Keratinocyte (primary cell): ENCODE results near the gene SPDL1. TPM values are rescaled to one million over a fixed set of nuclear protein-coding genes. Genes with fewer than 3 reads are reported as not detected.

ENCODE experiments used
- DNase-seq: peaks from one replicate; pipeline ENCODE4 v3.0.0-alpha.2; 2011; ENCODE audit warnings: low read depth, missing footprints, low spot score
- FAIRE-seq: peaks from 2 replicates; lab custom pipeline; 2011; peaks lifted over from hg19 to GRCh38; lab: Jason Lieb, UNC
- H2AFZ ChIP-seq: 2 replicates; pipeline ENCODE4 v1.6.0; 2012; ENCODE audit warnings: low read length, control low read depth, inconsistent platforms; ENCODE audit not compliant: control insufficient read depth
- H3K27ac ChIP-seq: 2 replicates; pipeline ENCODE4 v1.5.1; 2011; ENCODE audit warnings: low read length; ENCODE audit not compliant: control insufficient read depth, insufficient read depth
- H3K27me3 ChIP-seq: 3 replicates; pipeline ENCODE4 v1.6.0; 2011; ENCODE audit warnings: low read length; ENCODE audit not compliant: control insufficient read depth, insufficient read depth; ENCODE audit errors: extremely low read depth
- H3K36me3 ChIP-seq, 2 experiments: 2 replicates in 1 of 2; 3 replicates in 1 of 2; pipeline ENCODE4 v1.5.1; 2011; ENCODE audit warnings: low read length in 2 of 2, mild to moderate bottlenecking in 1 of 2; ENCODE audit not compliant: control insufficient read depth in 2 of 2, insufficient read depth in 2 of 2; ENCODE audit errors: extremely low read depth in 1 of 2
- H3K4me1 ChIP-seq: 3 replicates; pipeline ENCODE4 v1.5.1; 2011; ENCODE audit warnings: low read length; ENCODE audit not compliant: control insufficient read depth, insufficient read depth; ENCODE audit errors: extremely low read depth
- H3K4me2 ChIP-seq: 3 replicates; pipeline ENCODE4 v1.6.0; 2011; ENCODE audit warnings: low read depth, low read length; ENCODE audit not compliant: control insufficient read depth, insufficient read depth; ENCODE audit errors: extremely low read depth
- H3K4me3 ChIP-seq, 3 experiments: fragments of 200-600 bp in 1 of 3; sonication (generic) in 1 of 3; 2 replicates in 2 of 3; 3 replicates in 1 of 3; pipeline ENCODE4 v1.5.1; 2011 to 2016; ENCODE audit warnings: low read length in 3 of 3, mild to moderate bottlenecking in 3 of 3, control low read depth in 2 of 3, inconsistent platforms in 1 of 3, low read depth in 1 of 3, mixed read lengths in 1 of 3, mixed run types in 1 of 3, moderate library complexity in 1 of 3; ENCODE audit not compliant: control insufficient read depth in 2 of 3, insufficient read depth in 2 of 3; ENCODE audit errors: extremely low read depth in 1 of 3
- H3K79me2 ChIP-seq: 2 replicates; pipeline ENCODE4 v1.6.0; 2012; ENCODE audit warnings: low read length; ENCODE audit not compliant: control insufficient read depth, insufficient read depth
- H3K9ac ChIP-seq: 3 replicates; pipeline ENCODE4 v1.6.0; 2011; ENCODE audit warnings: low read length; ENCODE audit not compliant: control insufficient read depth, insufficient read depth; ENCODE audit errors: extremely low read depth
- H3K9me1 ChIP-seq: 3 replicates; pipeline ENCODE4 v1.6.0; 2011; ENCODE audit warnings: low read length; ENCODE audit not compliant: control insufficient read depth, insufficient read depth; ENCODE audit errors: extremely low read depth
- H3K9me3 ChIP-seq: 2 replicates; pipeline ENCODE4 v1.5.1; 2012; ENCODE audit warnings: low read depth, low read length; ENCODE audit not compliant: control insufficient read depth
- H4K20me1 ChIP-seq: 3 replicates; pipeline ENCODE4 v1.6.0; 2011; ENCODE audit warnings: low read length; ENCODE audit not compliant: control insufficient read depth, insufficient read depth; ENCODE audit errors: extremely low read depth
- CTCF ChIP-seq, 3 experiments: IDR thresholded peaks in 1 of 3; conservative IDR thresholded peaks in 1 of 3; optimal IDR thresholded peaks in 1 of 3; 2 replicates in 2 of 3; 3 replicates in 1 of 3; pipeline versions ENCODE3 to v1.5.1; 2011; ENCODE audit warnings: low read length in 3 of 3, mild to moderate bottlenecking in 3 of 3, moderate library complexity in 2 of 3, control low read depth in 1 of 3, inconsistent platforms in 1 of 3; ENCODE audit not compliant: insufficient read depth in 2 of 3; ENCODE audit errors: extremely low read depth in 1 of 3
- EZH2 ChIP-seq: IDR thresholded peaks from one replicate; pipeline ENCODE4 v1.6.1; 2012; ENCODE audit warnings: inconsistent platforms, mild to moderate bottlenecking, low read length, moderate library complexity
- dilution Hi-C: fragments of 300-500 bp; cut with MboI; formaldehyde crosslinking; loops from one replicate; pipeline ENCODE4 v1.7.0; 2020; ENCODE audit warnings: low sequenced_read_pairs; ENCODE audit not compliant: extremely low pct_ligation_motif_present
- polyA plus RNA-seq, 5 experiments: library from polyadenylated mRNA; depleted of rRNA in 3 of 5; stranded (reverse) in 3 of 5; stranded (forward) in 1 of 5; unstranded in 1 of 5; fragments of >200 nt; gene quantifications; 1 replicate in 1 of 5; 2 replicates in 3 of 5; 3 replicates in 1 of 5; pipeline versions ENCODE4 v1.2.1 to v1.2.3, GENCODE V29; 2011 to 2012; ENCODE audit warnings: missing spikeins in 2 of 5, low read depth in 1 of 5, low replicate concordance in 1 of 5

SPDL1 gene
- polyA plus RNA-seq, 1 donor (not counting 4 experiments of a cell fraction or from before 2014, with no cell fraction given): 24.6 TPM

DNA sequence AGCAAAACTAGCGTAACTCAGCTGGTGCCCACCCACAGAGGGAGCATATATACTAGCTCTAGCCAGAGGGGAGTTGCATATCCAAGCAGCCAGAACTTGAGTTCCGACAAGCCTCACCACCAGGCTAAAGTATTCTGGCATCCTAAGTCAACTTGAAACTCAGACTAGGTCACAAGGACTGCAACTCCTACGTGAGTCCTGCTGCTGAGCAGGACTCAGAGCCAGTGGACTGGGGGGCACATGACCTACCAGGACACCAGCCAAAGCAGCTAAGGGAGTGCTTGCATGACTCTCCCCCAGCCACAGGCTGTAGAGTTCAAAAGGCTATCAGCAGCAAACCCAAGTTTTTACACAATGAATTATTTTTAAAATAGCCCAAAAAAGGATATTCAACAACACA lies 26.1 kb downstream of the SPDL1 start:
- H3K9me3 ChIP-seq: no peaks in the 10 kb centered on the region
- H3K36me3 ChIP-seq: no peaks in the 10 kb centered on the region
- FAIRE-seq: no peak
- H3K79me2 ChIP-seq: no peaks in the 10 kb centered on the region
- no peak overlapping the region for H3K9ac ChIP-seq
- H4K20me1 ChIP-seq: no peaks in the 10 kb centered on the region
- H3K27ac ChIP-seq: no peak overlapping the region
- H3K27me3 ChIP-seq: no peaks in the 10 kb centered on the region
- no peaks in the 10 kb centered on the region for H3K9me1 ChIP-seq
- no peak for DNase-seq
- dilution Hi-C loops: no loop called here
- no peak overlapping the region for H3K4me3 ChIP-seq
- no peaks in the 10 kb centered on the region for H3K4me1 ChIP-seq
- H2AFZ ChIP-seq: no peak overlapping the region
- TF ChIP-seq CTCF (optimal IDR thresholded peaks at IDR 0.05 in 1 of 3, IDR thresholded peaks at IDR 0.05 in 1 of 3, conservative IDR thresholded peaks at IDR 0.05 in 1 of 3; ENCODE audit: extremely low read depth in 1 of 3, insufficient read depth in 2 of 3, low read length in 3 of 3): no peak
- TF ChIP-seq EZH2: no peak
- no peak overlapping the region for H3K4me2 ChIP-seq

- no peaks in the 10 kb centered on the region for H3K27me3 ChIP-seq
- TF ChIP-seq CTCF (optimal IDR thresholded peaks at IDR 0.05 in 1 of 3, IDR thresholded peaks at IDR 0.05 in 1 of 3, conservative IDR thresholded peaks at IDR 0.05 in 1 of 3; ENCODE audit: extremely low read depth in 1 of 3, insufficient read depth in 2 of 3, low read length in 3 of 3) (no peak), EZH2 (no peak)
- H3K27ac ChIP-seq: no peak overlapping the region
- no peaks in the 10 kb centered on the region for H3K4me1 ChIP-seq
- FAIRE-seq (no peak), DNase-seq (no peak)
- H4K20me1 ChIP-seq: no peaks in the 10 kb centered on the region
- H3K4me2 ChIP-seq: no peak overlapping the region
- no peaks in the 10 kb centered on the region for H3K36me3 ChIP-seq
- no peak overlapping the region for H3K4me3 ChIP-seq
- no peaks in the 10 kb centered on the region for H3K79me2 ChIP-seq
- dilution Hi-C loops: no loop called here
- H3K9me3 ChIP-seq: no peaks in the 10 kb centered on the region
- no peak overlapping the region for H2AFZ ChIP-seq
- H3K9me1 ChIP-seq: no peaks in the 10 kb centered on the region
- H3K9ac ChIP-seq: no peak overlapping the region
Measured at GRCh38 chr5:169610606-169611005, 27.0 kb downstream of the SPDL1 start.
